H9 (cell line): ENCODE measurements around the gene C6orf62. TPM values are rescaled to one million over a fixed set of nuclear protein-coding genes. Genes with fewer than 3 reads are reported as not detected.

Experiments
- DNase-seq: peaks from one replicate; pipeline ENCODE4 v3.0.0-alpha.2; 2017
- H2AFZ ChIP-seq: one replicate; pipeline ENCODE4 v1.6.1; 2013; ENCODE audit warnings: mild to moderate bottlenecking, low read length, control low read depth, moderate library complexity
- H2AK5ac ChIP-seq: 2 replicates; pipeline ENCODE4 v1.6.1; 2013; ENCODE audit warnings: low read length, control low read depth, mixed read lengths; ENCODE audit not compliant: insufficient read length
- H2BK120ac ChIP-seq: one replicate; pipeline ENCODE4 v1.6.1; 2013; ENCODE audit warnings: low read depth, mild to moderate bottlenecking, low read length, control low read depth, inconsistent platforms; ENCODE audit not compliant: poor library complexity, severe bottlenecking
- H2BK12ac ChIP-seq: 2 replicates; pipeline ENCODE4 v1.6.1; 2013; ENCODE audit warnings: low read length, control low read depth, mixed read lengths, low read depth; ENCODE audit not compliant: insufficient read length
- H2BK15ac ChIP-seq: 2 replicates; pipeline ENCODE4 v1.6.1; 2013; ENCODE audit warnings: low read depth, low read length, control low read depth
- H2BK20ac ChIP-seq: one replicate; pipeline ENCODE4 v1.6.1; 2013; ENCODE audit warnings: low read depth, mild to moderate bottlenecking, low read length, control low read depth, inconsistent platforms; ENCODE audit not compliant: poor library complexity, severe bottlenecking
- H2BK5ac ChIP-seq: 2 replicates; pipeline ENCODE4 v1.6.1; 2013; ENCODE audit warnings: low read length, control low read depth, mixed read lengths; ENCODE audit not compliant: insufficient read length
- H3K14ac ChIP-seq: 2 replicates; pipeline ENCODE4 v1.6.1; 2013; ENCODE audit warnings: low read length, control low read depth; ENCODE audit not compliant: insufficient read depth
- H3K18ac ChIP-seq: 2 replicates; pipeline ENCODE4 v1.6.1; 2013; ENCODE audit warnings: low read depth, mild to moderate bottlenecking, mixed read lengths, low read length, control low read depth; ENCODE audit not compliant: insufficient read length
- H3K23ac ChIP-seq: 2 replicates; pipeline ENCODE4 v1.6.1; 2013; ENCODE audit warnings: low read length, control low read depth, mixed read lengths, low read depth; ENCODE audit not compliant: insufficient read length
- H3K23me2 ChIP-seq: 2 replicates; pipeline ENCODE4 v1.6.1; 2013; ENCODE audit warnings: low read depth, mild to moderate bottlenecking, mixed read lengths, low read length, control low read depth; ENCODE audit not compliant: insufficient read length, poor library complexity, severe bottlenecking
- H3K27ac ChIP-seq: 2 replicates; pipeline ENCODE4 v1.5.1; 2013; ENCODE audit warnings: low read length, control low read depth, mixed read lengths, low read depth; ENCODE audit not compliant: insufficient read length
- H3K27me3 ChIP-seq: 2 replicates; pipeline ENCODE4 v1.6.1; 2013; ENCODE audit warnings: low read length, control low read depth, inconsistent platforms; ENCODE audit not compliant: insufficient read depth
- H3K4ac ChIP-seq: 2 replicates; pipeline ENCODE4 v1.6.1; 2013; ENCODE audit warnings: low read depth, mild to moderate bottlenecking, control low read depth, inconsistent platforms, low read length, moderate library complexity
- H3K4me1 ChIP-seq: 2 replicates; pipeline ENCODE4 v1.6.1; 2013; ENCODE audit warnings: low read length, control low read depth, inconsistent platforms; ENCODE audit not compliant: insufficient read depth
- H3K4me2 ChIP-seq: 2 replicates; pipeline ENCODE4 v1.6.1; 2013; ENCODE audit warnings: low read length, control low read depth, mixed read lengths; ENCODE audit not compliant: insufficient read length, insufficient read depth
- H3K56ac ChIP-seq: 2 replicates; pipeline ENCODE4 v1.6.1; 2013; ENCODE audit warnings: low read depth, mild to moderate bottlenecking, mixed read lengths, low read length, control low read depth; ENCODE audit not compliant: insufficient read length
- H3K79me1 ChIP-seq: 2 replicates; pipeline ENCODE4 v1.6.1; 2013; ENCODE audit warnings: low read depth, mild to moderate bottlenecking, moderate library complexity, low read length, control low read depth, inconsistent platforms; ENCODE audit not compliant: insufficient read depth, poor library complexity, severe bottlenecking
- H3K79me2 ChIP-seq: 2 replicates; pipeline ENCODE4 v1.6.1; 2013; ENCODE audit warnings: low read length, control low read depth, inconsistent platforms; ENCODE audit not compliant: insufficient read depth
- H3K9ac ChIP-seq: 2 replicates; pipeline ENCODE4 v1.6.1; 2013; ENCODE audit warnings: low read length, control low read depth, mixed read lengths; ENCODE audit not compliant: insufficient read length; ENCODE audit errors: extremely low read depth
- H3K9me3 ChIP-seq: one replicate; pipeline ENCODE4 v1.6.1; 2013; ENCODE audit warnings: low read depth, low read length, inconsistent platforms; ENCODE audit not compliant: control insufficient read depth
- H3T11ph ChIP-seq: one replicate; pipeline ENCODE4 v1.6.1; 2013; ENCODE audit warnings: mild to moderate bottlenecking, low read length, control low read depth, inconsistent platforms
- H4K20me1 ChIP-seq: one replicate; pipeline ENCODE4 v1.6.1; 2013; ENCODE audit not compliant: control insufficient read depth, insufficient read length, insufficient read depth
- H4K5ac ChIP-seq: 2 replicates; pipeline ENCODE4 v1.6.1; 2013; ENCODE audit warnings: low read depth, mild to moderate bottlenecking, mixed read lengths, low read length, control low read depth; ENCODE audit not compliant: insufficient read length
- H4K8ac ChIP-seq: replicated peaks from 2 replicates; pipeline ENCODE4 v1.6.1; 2013; ENCODE audit warnings: low read length, control low read depth, mixed read lengths, low read depth; ENCODE audit not compliant: insufficient read length
- H4K91ac ChIP-seq: 2 replicates; pipeline ENCODE4 v1.6.1; 2013; ENCODE audit warnings: low read depth, mild to moderate bottlenecking, moderate library complexity, mixed read lengths, low read length, control low read depth; ENCODE audit not compliant: insufficient read length
- H3K27ac Mint-ChIP-seq, 3 experiments: 2 replicates in 2 of 3; 3 replicates in 1 of 3; pipeline ENCODE4 v1.8.0; 2020 to 2021; ENCODE audit warnings: mixed read lengths in 3 of 3, mild to moderate bottlenecking in 1 of 3, moderate library complexity in 1 of 3
- H3K27me3 Mint-ChIP-seq: 2 replicates; pipeline ENCODE4 v1.8.0; 2021; ENCODE audit warnings: low read depth, mild to moderate bottlenecking, moderate library complexity, mixed read lengths
- H3K36me3 Mint-ChIP-seq, 3 experiments: 2 replicates in 2 of 3; 3 replicates in 1 of 3; pipeline ENCODE4 v1.8.0; 2020 to 2021; ENCODE audit warnings: low read depth in 3 of 3, mixed read lengths in 3 of 3; ENCODE audit not compliant: insufficient read depth in 1 of 3
- H3K4me1 Mint-ChIP-seq, 2 experiments: 2 replicates each; pipeline ENCODE4 v1.8.0; 2020; ENCODE audit warnings: mixed read lengths in 2 of 2
- H3K4me3 Mint-ChIP-seq, 2 experiments: 2 replicates in 1 of 2; 3 replicates in 1 of 2; pipeline ENCODE4 v1.8.0; 2020 to 2021; ENCODE audit warnings: mild to moderate bottlenecking in 2 of 2, mixed read lengths in 2 of 2, moderate library complexity in 1 of 2
- H3K9me3 Mint-ChIP-seq, 2 experiments: 2 replicates in 1 of 2; 3 replicates in 1 of 2; pipeline ENCODE4 v1.8.0; 2020; ENCODE audit warnings: mild to moderate bottlenecking in 2 of 2, mixed read lengths in 2 of 2, moderate library complexity in 1 of 2
- CTCF ChIP-seq: fragments of 200-600 bp; sonication (generic); conservative IDR thresholded peaks from 3 replicates; pipeline ENCODE4 v1.8.0; 2021; ENCODE audit warnings: antibody characterized with exemption, mild to moderate bottlenecking
- WGBS: extraction: QIAGEN DNeasy Blood & Tissue Kit; methylation state at CpG from one replicate; pipeline ENCODE4 v1.1.7; 2013; ENCODE audit warnings: missing lambda C conversion rate, low lambda C conversion rate, mixed read lengths; ENCODE audit not compliant: insufficient read length; ENCODE audit errors: extremely low coverage; 5-methylcytosine and 5-hydroxymethylcytosine counted together
- total RNA-seq: library from RNA; stranded (reverse); gene quantifications from 2 replicates; pipeline ENCODE4 v1.2.1, GENCODE V29; 2021

The C6orf62 gene
- total RNA-seq, 1 experiment from 2014 or later = 125 TPM

GRCh38 chr6:24660105-24660504, 58.8 kb downstream of the C6orf62 start:
- Histone ChIP-seq H3K4me1 (peaks cover 6% of the 10 kb centered on the region; the same call in 1 of the 2 replicates), H3K9me3 (no peaks in the 10 kb centered on the region), H3K23me2 (no peaks in the 10 kb centered on the region), H4K91ac (no peak overlapping the region), H3K18ac (no peak overlapping the region), H3K56ac (no peak overlapping the region), H3K27me3 (no peaks in the 10 kb centered on the region), H3K23ac (no peak overlapping the region), H4K8ac (no peak overlapping the region), H3K79me1 (no peaks in the 10 kb centered on the region), H3K4ac (no peak overlapping the region), H2AK5ac (no peak overlapping the region), H2BK15ac (no peak overlapping the region), H3K14ac (no peak overlapping the region), H3K79me2 (peaks cover under 1% of the 10 kb centered on the region; the same call in 1 of the 2 replicates), H2BK120ac (no peak overlapping the region), H2AFZ (no peak overlapping the region), H3K4me2 (no peak overlapping the region), H4K20me1 (no peaks in the 10 kb centered on the region), H3K9ac (no peak overlapping the region), H2BK20ac (no peak overlapping the region), H3T11ph (no peak overlapping the region), H2BK5ac (no peak overlapping the region), H4K5ac (no peak overlapping the region), H2BK12ac (no peak overlapping the region), H3K27ac (no peak overlapping the region)
- TF ChIP-seq CTCF = no peak
- no CpG with 5 or more reads among the region's 2 CpGs for WGBS
- H3K27ac Mint-ChIP-seq = no peak overlapping the region
- H3K36me3 Mint-ChIP-seq = peaks cover 22 to 58% (median 57%) of the 10 kb centered on the region in 3 experiments; a peak in 6 of 7 replicates
- no peaks in the 10 kb centered on the region for H3K9me3 Mint-ChIP-seq
- no peak overlapping the region for H3K4me3 Mint-ChIP-seq
- H3K4me1 Mint-ChIP-seq = peaks cover 26 to 33% of the 10 kb centered on the region in 2 experiments
- no peaks in the 10 kb centered on the region for H3K27me3 Mint-ChIP-seq
- DNase-seq = no peak
